Heart right ventricle (tissue), 16 donors: ENCODE data around the gene SH2D4B. TPM values are rescaled to one million over a fixed set of nuclear protein-coding genes. Genes with fewer than 3 reads are reported as not detected.

Experiments
- ATAC-seq, 8 donors: fragments of 200-7000 bp; cut with Tn5 transposase; one replicate each; pipeline ENCODE4 v1.9.1; 2020; ENCODE audit warnings: mild to moderate bottlenecking in 8 of 8, moderate library complexity in 8 of 8, moderate number of reproducible peaks in 1 of 8
- DNase-seq, 2 donors: peaks; one replicate each; pipeline ENCODE4 v3.0.0-alpha.2; 2020
- H3K27ac ChIP-seq, 10 donors: fragments of 200-600 bp; sonication (generic) in 2 of 10; one replicate each; pipeline versions ENCODE4 v1.5.0 to v1.8.0; 2020 to 2022; ENCODE audit warnings: mild to moderate bottlenecking in 3 of 10
- H3K27me3 ChIP-seq, 7 donors: fragments of 200-600 bp; one replicate each; pipeline ENCODE4 v1.8.0; 2021 to 2022; ENCODE audit warnings: mild to moderate bottlenecking in 2 of 7
- H3K36me3 ChIP-seq, 9 donors: fragments of 200-600 bp; sonication (generic) in 1 of 9; one replicate each; pipeline versions ENCODE4 v1.5.0 to v1.8.0; 2020 to 2022; ENCODE audit warnings: mild to moderate bottlenecking in 2 of 9
- H3K4me1 ChIP-seq, 9 donors: fragments of 200-600 bp; sonication (generic) in 1 of 9; one replicate each; pipeline versions ENCODE4 v1.5.0 to v1.8.0; 2020 to 2022; ENCODE audit warnings: mild to moderate bottlenecking in 4 of 9
- H3K4me3 ChIP-seq, 10 donors: fragments of 200-600 bp; sonication (generic) in 2 of 10; one replicate each; pipeline versions ENCODE4 v1.5.0 to v1.8.0; 2020 to 2022; ENCODE audit warnings: mild to moderate bottlenecking in 7 of 10, moderate library complexity in 2 of 10
- H3K9me3 ChIP-seq, 11 donors: fragments of 200-600 bp in 10 of 11; sonication (generic) in 2 of 11; one replicate each; pipeline versions ENCODE4 v1.5.0 to v1.8.0; 2013 to 2022; ENCODE audit warnings: mild to moderate bottlenecking in 2 of 11, control low read depth in 1 of 11, moderate library complexity in 1 of 11
- WGBS, 2 donors: extraction: QIAGEN DNeasy Blood & Tissue Kit; methylation state at CpG; one replicate each; pipeline ENCODE4 v1.1.7; 2013; ENCODE audit warnings: inconsistent platforms in 1 of 2; 5-methylcytosine and 5-hydroxymethylcytosine counted together
- intact Hi-C, 10 donors: fragments of 100-400 bp; cut with DNase I; formaldehyde crosslinking; loops; one replicate each; pipeline versions ENCODE4 v1.11.1 to v1.14.2; 2022
- polyA plus RNA-seq, 2 donors: library from polyadenylated mRNA; stranded (reverse); fragments of 200-250 nt; gene quantifications; one replicate each; pipeline ENCODE4 v1.2.3, GENCODE V29; 2013
- total RNA-seq, 10 donors: library from RNA; stranded (reverse); fragmentation: NEBNext Ultra II Directional in 3 of 10; extraction: Animal tissue kit (Norgen Biotek cat#: 25700) in 3 of 10; gene quantifications; one replicate each; pipeline versions ENCODE4 v1.2.1 to v1.2.4, GENCODE V29; 2021 to 2023
- TF ChIP-seq, protein P1 (sequence below), 9 donors: fragments of 200-600 bp; sonication (generic) in 2 of 9; IDR thresholded peaks; one replicate each; pipeline versions ENCODE4 v1.5.0 to v1.8.0; 2021 to 2022; ENCODE audit warnings: antibody characterized with exemption in 9 of 9, mild to moderate bottlenecking in 5 of 9, moderate library complexity in 1 of 9
- donor health status: Arrhythmogenic right ventricular cardiomyopathy.
- donor health status: ischemic (EF 13 %, LVEDD 7.1; RV severe dilation, severe dysfunction).
- donor health status: healthy with polysubstance abuse.
- donor health status: DM: no; HTN: yes; CAD: no.
- donor health status: DM: no; HTN: no; CAD: no.
- donor health status: ischemic (EF 25% LVEDD 6.9; RV normal size, moderate dysfunction).
- donor health status: ischemic (EF 25% LVEDD 5.7; RV mildly dilated, moderate dysfunction).
- donor health status: healthy.
- donor health status: DM: yes; HTN: yes; CAD: no.
- donor health status: Ischemic cardiomyopathy.
- donor health status: ischemic (EF 35%, LVEDD 5.7; RV mildly dilated, moderate dysfunction).
- donor health status: nonischemic (EF 11% LVEDD 7.7; RV severe dilation, severe dysfunction).
- donor health status: DM: yes; HTN: yes; CAD: no.
- donor health status: PGD.
- donor health status: ischemic (EF 29% LVEDD 5.4; RV normal size, mild dysfunction).
- donor health status: nonischemic (EF 23%, LVEDD 6.1; RV moderate dilation, normal function).

SH2D4B gene
- total and polyA plus RNA-seq, 12 donors, result not detected

DNA sequence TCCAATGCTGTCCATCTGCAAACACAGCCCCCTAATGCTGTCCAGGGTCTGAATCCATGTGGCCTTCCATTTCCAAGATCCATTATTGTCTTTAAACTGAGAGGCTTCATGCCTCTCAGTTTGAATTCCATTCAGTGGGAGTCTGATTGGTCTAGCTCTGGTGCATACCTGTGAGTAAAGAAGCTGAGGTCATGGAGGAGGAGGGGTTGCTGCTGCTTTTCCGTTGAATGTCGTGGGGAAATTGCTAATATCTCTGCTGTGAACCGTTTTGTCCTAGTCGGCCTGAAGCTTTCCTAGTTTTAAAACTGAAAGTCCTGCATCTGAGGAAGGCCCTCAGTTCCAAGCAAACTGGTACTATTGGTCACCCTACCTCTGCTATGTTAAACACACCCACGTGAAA is 17.7 kb downstream of the SH2D4B start:
- ATAC-seq (no peak), DNase-seq (no peak)
- Histone ChIP-seq H3K4me3 (no peak overlapping the region), H3K27me3 (no peaks in the 10 kb centered on the region), H3K4me1 (peaks cover 0 to 25% (median 12%) of the 10 kb centered on the region in 9 donors), H3K27ac (no peak overlapping the region), H3K9me3 (no peaks in the 10 kb centered on the region), H3K36me3 (no peaks in the 10 kb centered on the region)
- intact Hi-C loops, result no loop called here
- TF ChIP-seq, protein P1, sequence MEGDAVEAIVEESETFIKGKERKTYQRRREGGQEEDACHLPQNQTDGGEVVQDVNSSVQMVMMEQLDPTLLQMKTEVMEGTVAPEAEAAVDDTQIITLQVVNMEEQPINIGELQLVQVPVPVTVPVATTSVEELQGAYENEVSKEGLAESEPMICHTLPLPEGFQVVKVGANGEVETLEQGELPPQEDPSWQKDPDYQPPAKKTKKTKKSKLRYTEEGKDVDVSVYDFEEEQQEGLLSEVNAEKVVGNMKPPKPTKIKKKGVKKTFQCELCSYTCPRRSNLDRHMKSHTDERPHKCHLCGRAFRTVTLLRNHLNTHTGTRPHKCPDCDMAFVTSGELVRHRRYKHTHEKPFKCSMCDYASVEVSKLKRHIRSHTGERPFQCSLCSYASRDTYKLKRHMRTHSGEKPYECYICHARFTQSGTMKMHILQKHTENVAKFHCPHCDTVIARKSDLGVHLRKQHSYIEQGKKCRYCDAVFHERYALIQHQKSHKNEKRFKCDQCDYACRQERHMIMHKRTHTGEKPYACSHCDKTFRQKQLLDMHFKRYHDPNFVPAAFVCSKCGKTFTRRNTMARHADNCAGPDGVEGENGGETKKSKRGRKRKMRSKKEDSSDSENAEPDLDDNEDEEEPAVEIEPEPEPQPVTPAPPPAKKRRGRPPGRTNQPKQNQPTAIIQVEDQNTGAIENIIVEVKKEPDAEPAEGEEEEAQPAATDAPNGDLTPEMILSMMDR (IDR thresholded peaks at IDR 0.05), result no peak
- WGBS, 2 donors, result 65 to 70% methylated on average over 5 of the region's 5 CpGs

DNA sequence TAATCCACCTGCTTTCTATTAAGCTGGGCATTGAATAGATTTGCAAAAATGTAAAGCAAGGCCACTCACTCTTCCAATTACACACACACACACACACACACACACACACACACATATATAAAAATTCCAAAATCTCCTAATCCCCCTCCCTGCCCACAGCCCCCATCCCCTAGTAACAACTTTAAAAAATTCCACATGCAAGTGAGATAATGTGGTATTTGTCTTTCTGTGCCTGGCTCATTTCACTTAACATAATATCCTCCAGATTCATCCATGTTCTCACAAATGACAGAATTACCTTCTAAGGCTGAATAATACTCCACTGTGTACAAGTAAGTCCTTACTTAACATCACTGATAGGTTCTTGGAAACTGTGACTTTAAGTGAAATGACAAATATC is 24.2 kb downstream of the SH2D4B start:
- Histone ChIP-seq H3K27ac (no peak overlapping the region), H3K4me3 (no peak overlapping the region), H3K36me3 (no peaks in the 10 kb centered on the region), H3K27me3 (no peaks in the 10 kb centered on the region), H3K9me3 (no peaks in the 10 kb centered on the region), H3K4me1 (no peaks in the 10 kb centered on the region)
- intact Hi-C loops, result no loop called here
- ATAC-seq (no peak), DNase-seq (no peak)
- TF ChIP-seq, protein P1 (IDR thresholded peaks at IDR 0.05), result no peak

DNA sequence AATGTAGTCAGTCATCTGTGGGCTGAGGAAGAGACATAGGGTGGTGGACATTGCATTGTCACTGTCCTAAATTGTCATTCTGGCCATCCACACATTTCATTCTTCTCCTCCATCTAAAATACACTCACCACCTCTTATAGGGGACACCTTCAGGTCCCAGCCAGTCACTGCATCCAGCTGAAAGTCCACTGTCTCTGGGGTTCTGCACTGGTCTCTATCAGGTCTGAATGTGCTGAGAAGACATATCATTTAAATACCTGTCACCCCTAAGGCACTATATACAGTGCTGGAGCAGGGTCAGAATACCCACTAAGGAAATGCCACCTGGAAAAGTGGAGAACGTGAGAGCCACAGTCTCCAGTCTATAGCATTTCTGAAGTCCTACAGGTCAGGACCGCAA is 29.6 kb downstream of the SH2D4B start:
- WGBS, 2 donors, result 84 to 89% methylated on average over 2 of the region's 2 CpGs
- Histone ChIP-seq H3K27ac (no peak overlapping the region), H3K36me3 (no peaks in the 10 kb centered on the region), H3K4me1 (no peaks in the 10 kb centered on the region), H3K9me3 (no peaks in the 10 kb centered on the region), H3K4me3 (no peak overlapping the region), H3K27me3 (no peaks in the 10 kb centered on the region)
- TF ChIP-seq, protein P1 (IDR thresholded peaks at IDR 0.05), result no peak
- intact Hi-C loops, result no loop called here
- no peak for ATAC-seq
- DNase-seq, result no peak

DNA sequence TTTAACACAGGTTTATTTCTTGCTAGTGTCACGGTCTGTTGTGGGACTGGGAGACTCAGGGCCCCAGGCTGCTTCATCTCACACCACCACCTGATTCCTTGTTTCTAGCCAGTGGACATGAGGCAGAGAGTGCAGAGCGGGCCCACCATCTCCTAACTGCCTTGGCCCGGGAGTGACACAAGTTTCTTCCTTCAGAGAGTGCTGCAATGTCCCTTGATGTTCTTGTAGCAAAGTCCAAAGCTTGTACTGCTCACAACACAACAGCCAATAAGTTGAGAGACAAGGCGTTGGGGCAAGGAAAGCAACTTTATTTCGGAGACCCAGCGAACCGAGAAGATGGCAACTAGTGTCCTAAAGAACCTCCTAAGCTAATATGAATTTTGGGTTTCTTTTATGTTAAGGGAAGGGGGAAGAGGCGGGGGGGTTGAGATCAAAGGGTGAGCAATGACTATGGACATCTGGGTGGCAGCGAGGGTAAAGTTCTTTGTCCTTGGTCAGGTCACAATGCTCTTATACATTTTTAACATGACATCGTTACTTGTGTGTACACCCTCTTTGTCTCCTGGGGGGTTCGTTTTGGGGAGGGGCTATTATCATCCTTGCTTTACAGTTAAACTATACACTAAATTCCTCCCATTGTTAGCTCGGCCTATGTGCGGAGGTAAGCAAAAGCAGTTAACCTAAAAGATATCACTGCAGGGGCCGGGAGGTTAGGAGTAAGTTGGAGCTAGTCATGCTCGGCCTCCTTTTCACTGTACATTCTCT is 31.6 kb downstream of the SH2D4B start:
- H3K27me3 ChIP-seq, result no peaks in the 10 kb centered on the region
- no peaks in the 10 kb centered on the region for H3K9me3 ChIP-seq
- intact Hi-C loops, result no loop called here
- H3K4me3 ChIP-seq, result no peak overlapping the region
- H3K36me3 ChIP-seq, result no peaks in the 10 kb centered on the region
- no peak for DNase-seq
- WGBS, 2 donors, result 93 to 95% methylated on average over 15 of the region's 15 CpGs
- no peak overlapping the region for H3K27ac ChIP-seq
- TF ChIP-seq, protein P1 (IDR thresholded peaks at IDR 0.05), result no peak
- H3K4me1 ChIP-seq, result no peaks in the 10 kb centered on the region
- ATAC-seq, result no peak
